H4 (cell line): ENCODE data around the gene KATNIP. TPM values are rescaled to one million over a fixed set of nuclear protein-coding genes. Genes with fewer than 3 reads are reported as not detected.
A peak's percentile ranks its signal among the peaks of the same experiment; 100 is the strongest.
"Not testable (repeated sequence)": the region's sequence is repeated elsewhere in the genome, so short reads cannot be mapped to it uniquely, and the experiment has no call there.

Source experiments
- DNase-seq: peaks from one replicate; pipeline ENCODE4 v3.0.0-alpha.2; 2015; ENCODE audit warnings: low spot score
- total RNA-seq: library from RNA; depleted of rRNA; stranded (reverse); fragments of >200 nt; shearing (Covaris generic); gene quantifications from 2 replicates; pipeline ENCODE4 v1.2.3, GENCODE V29; 2014

Gene KATNIP
- total RNA-seq, 1 experiment from 2014 or later = 8.4 TPM

DNA sequence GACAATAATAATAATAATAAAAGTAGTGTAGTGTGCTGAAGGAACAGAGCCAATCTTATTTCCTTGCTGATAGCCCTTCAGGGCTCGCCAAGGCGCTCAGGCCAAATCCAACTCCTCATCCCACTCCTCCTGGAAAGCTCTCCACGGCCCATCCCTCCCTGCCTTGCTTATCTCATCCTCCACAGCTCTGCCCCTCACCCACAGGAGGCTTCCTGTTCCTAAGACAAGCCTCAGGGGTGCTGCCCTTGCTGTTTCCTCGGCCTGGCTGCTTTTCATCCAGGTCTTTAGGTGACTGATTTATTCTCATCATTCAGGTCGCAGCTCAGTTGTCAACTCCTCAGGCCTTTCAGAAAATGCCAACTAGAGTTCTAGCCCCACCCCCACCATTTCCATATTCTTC lies 11.4 kb upstream of the KATNIP start:
- DNase-seq = no peak

DNA sequence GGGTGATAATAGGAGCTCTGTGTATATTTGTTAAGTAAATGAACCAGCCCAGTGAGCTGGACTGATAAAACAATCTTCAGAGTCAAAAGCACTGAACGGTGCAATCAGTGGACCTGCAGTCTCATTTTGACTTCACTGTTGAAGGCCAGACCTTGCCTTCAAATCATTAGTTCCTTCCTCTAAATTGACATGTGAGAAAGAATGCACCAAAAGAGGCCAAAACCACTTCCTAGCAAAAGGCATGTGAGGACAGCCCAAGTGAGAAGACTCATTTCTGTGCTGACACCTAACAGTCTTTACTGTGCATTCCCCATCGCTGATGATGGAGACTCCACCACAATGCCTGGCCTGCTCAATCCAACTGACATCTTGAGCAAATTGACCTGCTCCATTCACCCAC lies 10.8 kb upstream of the KATNIP start:
- DNase-seq = no peak

DNA sequence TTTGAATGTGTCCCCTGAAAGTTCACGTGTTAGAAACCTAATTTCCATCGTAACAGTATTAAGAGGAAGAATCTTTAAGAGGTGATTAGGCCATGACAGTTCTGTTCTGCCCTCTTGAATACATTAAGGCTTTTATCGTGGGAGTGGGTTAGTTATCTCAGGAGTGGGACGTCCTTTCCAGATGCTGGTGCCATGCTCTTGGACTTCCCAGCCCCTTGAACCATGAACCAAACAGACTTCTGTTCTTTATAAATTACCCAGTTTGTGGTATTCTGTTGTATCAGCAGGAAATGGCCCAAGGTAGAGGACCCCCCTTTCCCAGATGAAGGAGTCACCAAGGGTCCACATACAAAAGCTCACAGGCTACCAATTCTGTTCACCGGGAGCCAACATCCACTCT lies 10.3 kb upstream of the KATNIP start:
- no peak for DNase-seq

DNA sequence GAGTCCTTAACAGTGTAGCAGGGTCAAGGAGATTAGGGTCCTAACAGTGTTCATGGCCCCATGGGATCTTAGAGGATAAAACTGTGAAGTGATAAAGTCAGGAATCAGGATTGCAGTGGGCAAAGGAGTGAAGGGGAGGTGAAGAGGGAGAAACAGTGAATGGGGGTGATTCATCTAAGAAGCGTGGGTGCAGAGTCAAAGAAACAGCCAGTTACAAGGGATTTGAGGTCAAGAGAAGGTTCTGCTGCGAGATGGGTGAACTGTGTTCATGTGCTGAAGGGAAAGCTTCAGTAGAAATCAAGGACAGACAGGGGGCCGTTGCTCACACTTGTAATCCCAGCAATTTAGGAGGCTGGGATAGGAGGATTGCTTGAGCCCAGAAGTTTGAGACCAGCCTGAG lies 6.1 kb upstream of the KATNIP start:
- DNase-seq = no peak

DNA sequence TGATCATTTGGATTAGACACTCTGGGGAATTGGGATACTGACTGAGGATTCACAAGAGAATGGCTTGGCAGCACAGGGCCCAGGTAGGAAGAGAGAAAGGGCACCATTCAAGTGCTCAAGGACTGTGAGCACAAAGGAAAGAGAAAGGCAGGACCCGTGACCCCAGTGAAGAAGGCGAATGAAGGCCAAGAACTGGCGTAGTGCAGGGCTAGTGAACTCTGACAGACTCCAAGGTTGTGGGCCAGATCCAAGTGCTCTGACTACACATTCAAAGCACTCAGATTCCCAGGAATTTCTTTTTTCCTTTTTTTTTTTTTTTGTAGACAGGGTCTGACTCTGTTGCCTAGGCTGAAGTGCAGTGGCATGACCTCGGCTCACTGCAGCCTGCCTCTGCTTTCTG lies 5.3 kb upstream of the KATNIP start:
- DNase-seq = no peak

DNA sequence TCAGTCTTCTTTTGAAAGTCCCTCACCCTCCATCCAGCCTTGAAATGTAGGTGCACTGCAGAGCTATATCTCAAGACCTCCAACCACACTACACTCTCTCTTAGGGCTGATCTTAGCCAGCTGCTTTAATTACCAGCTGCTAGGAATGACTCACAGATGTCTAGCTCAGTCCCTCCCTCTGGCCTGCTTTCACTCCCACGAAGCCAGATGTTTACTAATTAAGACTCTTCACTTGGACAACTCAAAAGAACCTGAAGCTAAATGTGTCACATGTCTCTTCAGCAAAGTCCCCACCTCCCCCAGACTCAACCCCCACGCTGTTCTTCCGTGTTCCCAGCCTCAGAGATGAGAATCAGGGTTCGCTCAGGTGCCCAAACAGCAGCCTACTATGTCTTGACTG lies 2.8 kb upstream of the KATNIP start:
- DNase-seq = peak; percentile 21

DNA sequence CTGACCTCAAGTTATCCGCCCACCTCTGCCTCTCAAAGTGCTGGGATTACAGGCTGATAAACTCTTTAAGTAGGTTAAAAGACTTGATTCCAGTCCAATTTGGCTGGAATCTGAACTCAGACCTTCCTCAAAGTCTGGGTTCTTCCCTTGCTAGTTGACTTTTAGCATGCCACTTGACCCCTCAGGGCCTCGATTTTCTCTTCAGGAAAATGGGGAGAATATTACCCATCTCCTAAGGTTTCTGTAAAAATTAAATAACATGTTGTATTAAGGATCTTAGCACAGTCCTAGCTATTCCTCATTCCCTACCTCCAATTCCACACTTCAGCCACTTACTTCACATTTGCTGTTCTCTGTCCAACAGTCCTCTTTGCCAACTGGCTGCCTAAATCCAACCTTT lies 2.1 kb upstream of the KATNIP start:
- DNase-seq = no peak

DNA sequence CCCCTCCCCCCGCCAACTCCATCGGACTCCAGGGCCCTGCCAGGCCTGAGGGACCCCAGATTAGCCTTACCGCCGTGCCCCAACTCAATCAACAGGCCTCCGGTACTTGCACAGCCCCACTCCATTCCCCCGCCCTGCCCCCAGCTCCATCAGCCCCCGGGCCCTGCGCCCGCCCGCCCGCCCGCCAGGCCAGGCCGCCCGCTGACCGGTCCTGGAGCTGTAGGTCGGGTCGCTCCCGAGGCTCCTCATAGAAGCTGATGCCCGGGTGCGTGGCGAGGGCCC lies 539 bp upstream of the KATNIP start:
- no peak for DNase-seq

DNA sequence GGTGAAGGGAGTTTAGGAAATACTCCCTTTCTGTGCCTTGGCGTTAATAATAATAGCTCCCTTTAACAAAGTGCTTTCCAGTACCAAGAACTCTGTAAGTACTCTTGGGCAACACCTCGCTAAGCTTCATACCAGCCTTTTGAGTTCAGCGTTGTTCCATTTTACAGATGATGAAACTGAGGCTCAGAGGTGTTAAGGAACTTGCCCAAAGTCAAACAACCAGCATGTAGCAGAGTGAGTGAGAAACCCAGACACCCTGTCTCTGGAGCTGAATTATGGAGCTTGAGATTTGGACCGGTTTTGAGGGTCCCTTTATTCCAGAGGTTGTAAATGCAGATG lies 607 bp downstream of the KATNIP start:
- DNase-seq = no peak

DNA sequence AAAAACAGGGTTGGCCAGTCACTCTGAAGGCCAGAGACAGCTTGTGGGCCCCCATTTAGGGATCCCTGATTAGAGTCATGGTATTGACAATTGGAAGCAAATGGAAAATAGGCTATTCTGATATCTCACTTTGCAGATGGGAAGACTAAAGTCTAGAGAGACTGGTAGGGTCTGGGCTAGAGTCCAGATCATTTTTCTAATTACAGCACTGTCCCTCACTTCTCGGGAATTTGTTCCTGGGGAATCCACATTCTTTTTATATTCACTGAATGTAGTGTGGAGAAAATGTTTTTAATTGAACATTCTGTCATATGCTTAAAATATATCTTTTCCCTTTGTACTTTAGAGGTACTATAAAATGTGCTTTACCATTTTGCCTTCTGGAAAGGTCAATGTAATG lies 1.1 kb downstream of the KATNIP start:
- no peak for DNase-seq

DNA sequence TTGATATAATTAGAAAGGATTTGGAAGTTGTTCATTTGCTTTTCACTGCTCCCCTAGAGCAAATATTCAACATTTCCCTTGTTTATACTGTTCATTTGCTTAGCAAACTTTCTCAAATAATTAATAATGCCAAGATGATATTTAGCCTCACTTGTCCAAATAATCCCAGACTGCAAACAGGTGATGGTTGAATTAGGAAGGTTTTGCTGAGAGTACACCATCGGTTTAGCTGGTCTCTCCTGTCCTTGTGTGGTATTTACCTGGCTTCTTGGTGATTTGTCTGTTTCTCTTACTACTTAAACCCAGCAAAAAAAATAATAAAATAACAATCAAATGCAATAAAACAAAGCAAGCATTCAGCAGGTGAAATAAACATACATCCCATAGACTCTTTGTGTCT lies 6.5 kb downstream of the KATNIP start:
- DNase-seq = no peak

DNA sequence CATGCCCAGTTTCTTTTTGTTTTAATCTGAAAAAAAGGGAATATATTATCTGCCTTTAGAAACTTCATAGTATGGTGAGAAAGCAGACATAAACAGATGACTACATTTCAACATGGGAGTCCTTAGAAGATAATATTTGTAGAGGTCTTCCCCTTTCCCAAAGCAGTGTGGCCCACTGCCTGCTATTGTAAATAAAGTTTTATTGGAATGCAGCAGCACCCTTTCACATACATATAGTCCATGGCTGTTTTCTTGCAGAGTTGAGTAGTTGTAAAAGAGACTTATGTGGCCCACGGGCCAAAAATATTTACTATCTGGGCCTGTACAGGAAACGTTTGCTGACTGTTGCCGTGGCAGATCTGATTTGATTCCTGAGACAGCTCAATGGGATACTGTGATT lies 8.5 kb downstream of the KATNIP start:
- DNase-seq = no peak

DNA sequence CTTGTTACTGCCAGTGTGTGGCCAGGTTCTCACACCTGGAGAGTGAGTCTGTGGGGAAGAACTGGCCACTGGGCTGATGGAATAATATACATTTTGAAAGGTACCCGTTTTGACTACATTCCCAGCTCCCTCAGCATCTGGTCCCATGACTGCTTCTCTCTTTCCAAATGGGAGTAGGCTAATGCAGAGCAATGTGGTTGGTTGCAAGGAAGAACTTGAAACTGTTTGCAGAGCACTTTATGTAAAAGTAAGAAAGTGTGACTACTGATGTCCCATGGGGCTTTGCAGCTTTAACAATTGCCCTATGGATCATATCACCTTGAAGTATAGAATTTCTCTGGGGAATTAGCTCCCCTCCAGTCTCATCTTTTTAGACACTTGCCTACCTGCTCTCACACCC lies 9.0 kb downstream of the KATNIP start:
- no peak for DNase-seq

DNA sequence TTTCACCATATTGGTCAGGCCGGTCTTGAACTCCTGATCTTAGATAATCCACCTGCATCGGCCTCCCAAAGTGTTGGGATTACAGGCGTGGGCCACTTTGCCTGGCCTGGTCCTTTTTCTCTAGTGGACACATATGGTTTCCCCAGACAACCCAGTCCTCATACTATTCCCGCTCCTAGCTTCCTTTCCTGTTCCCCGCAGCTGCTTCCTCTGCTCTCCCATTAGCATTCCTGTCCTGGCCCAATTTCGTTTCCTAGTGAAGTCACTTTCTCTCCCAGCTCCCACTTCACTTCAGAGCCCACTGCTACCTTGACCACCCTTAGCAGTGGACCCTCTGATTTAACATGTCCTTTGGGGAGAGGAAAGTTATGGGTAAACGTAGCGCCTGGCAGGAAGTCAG lies 11.3 kb downstream of the KATNIP start:
- no peak for DNase-seq

DNA sequence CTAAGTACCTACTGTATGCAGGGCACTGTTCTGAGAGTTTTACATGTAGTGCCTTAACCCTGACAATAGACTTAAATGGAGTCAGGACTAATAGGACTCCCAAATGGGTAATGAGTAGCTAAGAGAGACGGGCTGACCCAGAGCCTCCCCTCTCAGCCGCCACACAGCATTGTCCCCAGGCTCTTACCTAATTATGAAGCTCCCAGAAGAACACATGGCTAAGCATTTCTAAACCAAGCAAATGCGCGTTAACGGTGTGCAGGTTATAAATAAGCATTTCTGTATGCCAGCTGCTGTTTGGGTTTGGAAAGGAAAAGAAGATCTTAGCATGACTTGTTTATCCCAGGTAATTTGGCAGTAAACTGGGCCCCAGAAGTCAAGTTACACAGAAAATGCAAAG lies 14.3 kb downstream of the KATNIP start:
- no peak for DNase-seq

DNA sequence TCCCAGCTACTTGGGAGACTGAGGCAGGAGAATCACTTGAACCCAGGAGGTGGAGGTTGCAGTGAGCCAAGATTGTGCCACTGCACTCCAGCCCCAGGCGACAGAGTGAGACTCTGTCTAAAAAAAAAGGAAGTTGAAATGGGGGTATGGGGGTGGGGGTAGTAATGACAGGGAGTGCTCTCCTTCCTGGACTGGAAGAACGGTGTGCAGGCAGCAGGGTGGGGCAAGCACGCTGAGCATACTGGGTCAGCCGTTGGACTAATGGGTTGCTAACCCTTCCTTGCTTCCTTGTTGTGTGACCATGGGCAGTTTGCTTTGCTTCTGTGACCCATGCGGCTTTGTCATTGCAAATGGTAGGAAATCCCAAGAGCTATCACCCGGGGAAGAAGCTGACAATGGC lies 16.5 kb downstream of the KATNIP start:
- no peak for DNase-seq

DNA sequence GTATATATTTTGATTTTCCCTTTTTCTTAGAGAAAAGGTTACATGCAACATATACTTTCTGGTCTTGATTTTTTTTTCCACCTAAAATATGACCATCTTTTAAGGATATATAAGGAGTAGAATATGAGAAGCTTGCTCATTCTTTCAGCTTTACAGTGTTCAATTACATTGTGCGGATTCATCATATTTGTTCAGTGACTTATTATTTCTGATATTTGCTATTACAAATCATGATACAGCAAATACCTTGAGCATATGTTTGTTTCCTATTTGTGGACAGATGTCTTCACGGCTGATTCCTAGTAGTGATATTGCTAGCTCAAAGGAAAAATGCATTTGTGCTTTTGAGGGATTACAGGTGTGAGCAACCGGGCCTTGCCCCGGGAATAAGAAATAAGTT lies 18.1 kb downstream of the KATNIP start:
- DNase-seq = no peak

DNA sequence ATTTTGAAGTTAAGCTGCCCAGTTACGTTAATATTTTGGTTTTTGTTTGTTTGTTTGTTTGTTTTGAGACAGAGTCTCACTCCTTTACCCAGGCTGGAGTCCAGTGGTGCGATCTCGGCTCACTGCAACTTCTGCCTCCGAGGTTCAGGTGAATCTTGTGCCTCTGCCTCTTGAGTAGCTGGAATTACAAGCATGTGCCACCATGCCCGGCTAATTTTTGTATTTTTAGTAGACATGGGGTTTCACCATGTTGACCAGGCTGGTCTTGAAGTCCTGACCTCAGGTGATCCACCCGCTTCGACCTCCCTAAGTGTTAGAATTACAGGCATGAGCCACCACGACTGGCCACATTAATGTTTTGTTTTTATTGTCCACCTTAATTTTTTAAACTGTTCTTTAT lies 21.0 kb downstream of the KATNIP start:
- DNase-seq = not testable (repeated sequence)

DNA sequence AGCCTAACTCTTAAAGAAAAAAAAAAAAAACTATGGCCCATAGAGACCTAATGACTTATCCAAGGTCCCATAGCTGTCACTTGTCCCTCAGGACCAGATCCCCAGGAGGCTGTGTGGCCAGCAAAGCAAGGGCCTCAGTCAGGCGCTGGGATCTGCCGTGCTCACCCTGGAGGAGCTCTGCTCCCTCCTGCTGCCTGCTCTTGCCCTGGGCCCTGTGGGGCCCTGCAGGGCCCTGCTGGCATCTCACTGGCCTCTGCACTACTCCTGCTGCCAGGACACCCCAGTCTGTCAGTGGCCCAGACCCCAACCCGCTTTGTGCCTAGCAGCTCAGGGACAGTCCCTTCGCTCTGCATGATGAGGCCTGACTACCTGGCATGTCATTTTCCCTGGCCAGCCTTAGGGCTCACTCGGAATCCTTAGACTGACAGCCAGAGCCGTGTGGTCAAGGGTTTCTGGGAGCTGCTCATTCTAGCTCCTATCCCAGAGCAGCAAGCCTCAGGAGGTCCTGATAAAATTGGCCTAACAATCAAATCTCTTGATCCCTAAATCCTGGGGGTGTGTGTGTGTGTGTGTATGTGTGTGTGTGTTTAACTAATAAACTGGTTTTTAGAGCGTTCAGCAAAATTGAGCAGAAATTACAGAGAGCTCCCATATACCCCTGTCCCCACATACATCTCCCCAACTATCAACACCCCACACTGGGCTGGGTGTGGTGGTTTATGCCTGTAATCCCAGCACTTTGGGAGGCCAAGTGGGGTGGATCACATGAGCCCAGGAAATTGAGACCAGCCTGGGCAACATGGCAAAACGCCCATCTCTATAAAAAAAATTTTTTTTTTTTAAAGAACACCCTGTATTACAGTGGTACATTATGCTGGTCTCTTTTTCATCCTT lies 21.7 kb downstream of the KATNIP start:
- no peak for DNase-seq

DNA sequence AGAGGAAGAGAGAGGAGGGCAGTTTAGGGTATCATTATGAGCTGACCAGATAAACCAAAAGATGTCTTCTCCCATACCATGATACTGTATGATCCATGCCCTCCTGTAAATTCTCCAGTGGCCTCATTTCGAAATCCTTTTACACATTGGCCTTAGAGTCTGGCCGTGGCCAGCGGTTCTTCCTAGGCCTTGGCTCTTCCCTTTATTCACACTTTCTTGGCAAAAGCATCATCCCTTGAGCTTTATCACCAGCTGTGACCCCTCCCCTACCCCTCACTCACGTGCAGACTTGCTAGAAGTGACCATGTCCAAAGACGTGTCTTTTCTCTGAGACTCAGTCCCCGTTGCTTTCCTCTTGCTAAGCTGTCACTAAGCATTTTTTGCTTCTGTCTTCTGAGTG lies 22.8 kb downstream of the KATNIP start:
- DNase-seq = no peak

DNA sequence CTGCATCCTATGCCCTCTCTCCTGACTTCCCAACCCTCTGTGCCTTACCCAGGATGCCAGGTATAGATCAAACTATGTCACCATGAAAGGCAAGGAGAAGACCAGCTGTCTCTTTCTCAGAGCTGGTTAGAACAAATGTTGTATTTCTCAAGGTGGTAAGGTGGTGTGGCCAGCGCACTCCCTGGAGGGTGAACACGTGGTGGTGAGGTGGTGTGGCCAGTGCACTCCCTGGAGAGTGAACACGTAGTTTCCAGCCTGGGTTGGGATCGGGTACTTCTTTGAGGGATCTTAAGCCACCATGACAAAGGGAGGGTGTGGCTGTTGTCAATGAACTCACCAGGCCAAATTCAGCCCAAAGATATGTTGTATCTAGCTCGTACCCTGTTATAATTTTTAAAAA lies 26.8 kb downstream of the KATNIP start:
- DNase-seq = no peak

DNA sequence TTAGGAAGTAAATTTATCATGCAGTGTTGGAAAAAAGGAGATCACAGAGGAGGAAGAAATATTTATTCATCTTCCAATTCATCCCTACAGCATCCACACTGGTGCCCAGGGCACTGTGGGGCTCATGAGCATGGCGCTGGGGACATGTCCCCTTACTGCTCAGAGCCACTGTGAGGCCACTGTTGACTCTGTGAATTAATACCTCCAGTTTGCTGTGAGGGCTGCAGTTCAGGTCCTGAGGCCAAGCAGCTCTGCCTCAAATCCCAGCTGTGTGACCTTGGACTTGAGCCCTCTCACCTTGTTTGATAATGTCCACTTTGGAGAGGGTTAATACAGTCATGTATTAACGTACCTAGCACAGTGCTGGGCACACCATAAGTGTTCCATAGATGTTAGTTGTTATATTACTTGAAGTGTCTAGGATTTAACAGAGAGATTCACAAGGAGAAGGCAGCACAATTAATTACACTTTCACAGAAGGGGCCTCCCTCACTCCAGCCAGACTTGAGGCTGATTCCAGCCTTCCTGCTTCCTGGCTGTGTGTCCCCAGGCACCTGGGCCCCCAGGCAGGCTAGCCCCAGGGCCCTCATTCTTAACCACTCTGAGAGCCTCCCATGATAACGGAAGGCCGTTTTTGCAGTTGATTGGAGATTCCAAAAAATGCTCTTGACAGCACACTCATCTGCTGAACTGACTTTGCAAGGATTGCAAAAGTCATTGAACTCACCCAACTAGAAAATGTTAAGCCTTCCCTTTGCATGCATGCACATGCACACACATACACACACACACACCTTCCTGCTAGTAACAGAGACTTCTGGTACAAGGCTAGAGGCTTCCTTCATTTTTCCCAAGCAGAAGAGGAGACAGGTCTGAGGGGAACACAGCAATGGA lies 29.4 kb downstream of the KATNIP start:
- no peak for DNase-seq

DNA sequence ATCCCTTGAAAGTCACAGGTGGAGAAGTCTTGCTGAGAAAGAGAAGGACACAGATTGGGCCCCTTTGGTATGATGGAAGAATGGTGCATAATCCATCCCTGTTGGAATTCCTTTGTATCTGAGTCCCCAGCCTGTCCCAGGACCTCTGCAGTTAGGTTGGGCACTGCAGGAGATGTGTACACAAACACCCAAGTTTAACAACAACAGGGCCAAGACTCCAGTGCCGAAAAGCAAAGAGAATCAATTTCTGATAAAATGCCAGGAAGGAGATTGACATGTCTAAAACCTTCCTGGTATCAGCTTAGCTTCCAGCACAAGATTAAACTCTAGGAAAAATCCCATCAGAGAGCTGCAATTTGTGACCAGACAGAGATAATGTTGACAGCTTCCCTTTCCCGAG lies 32.9 kb downstream of the KATNIP start:
- no peak for DNase-seq
